DOHH2 (cell line): ENCODE measurements around the gene PRR20D.
"Not testable (repeated sequence)": the region's sequence is repeated elsewhere in the genome, so short reads cannot be mapped to it uniquely, and the experiment has no call there.

Experiments
- CTCF ChIP-seq: fragments of 200-600 bp; sonication (generic); IDR thresholded peaks from one replicate; pipeline ENCODE4 v1.5.1; 2014; ENCODE audit warnings: antibody characterized with exemption, mild to moderate bottlenecking, low read depth, low read length; ENCODE audit not compliant: poor library complexity, severe bottlenecking
- EZH2phosphoT487 ChIP-seq: fragments of 200-600 bp; sonication (generic); IDR thresholded peaks from 2 replicates; pipeline ENCODE4 v1.6.1; 2017; ENCODE audit warnings: borderline replicate concordance, mild to moderate bottlenecking, antibody characterized with exemption, low read length, moderate library complexity, mixed read lengths

GRCh38 chr13:57153761-57154160, 6.7 kb upstream of the PRR20D start, which contains the start of gene PRR20C:
- not testable (repeated sequence) for TF ChIP-seq EZH2phosphoT487, CTCF
